Stimulated activated CD8-positive, alpha-beta memory T cell treated with anti-CD3 and anti-CD28 coated beads, Interleukin-7, amount 100 ng/mL, for 4 hours (primary cell): Measurements from ENCODE around the gene NEGR1.
A peak's percentile ranks its signal among the peaks of the same experiment; 100 is the strongest.
"Not testable (repeated sequence)": the region's sequence is repeated elsewhere in the genome, so short reads cannot be mapped to it uniquely, and the experiment has no call there.

Source experiments
- DNase-seq, 2 donors: peaks; one replicate each; pipeline ENCODE4 v3.0.0-alpha.2; 2020; ENCODE audit warnings: low read depth in 2 of 2

NEGR1 gene

DNA sequence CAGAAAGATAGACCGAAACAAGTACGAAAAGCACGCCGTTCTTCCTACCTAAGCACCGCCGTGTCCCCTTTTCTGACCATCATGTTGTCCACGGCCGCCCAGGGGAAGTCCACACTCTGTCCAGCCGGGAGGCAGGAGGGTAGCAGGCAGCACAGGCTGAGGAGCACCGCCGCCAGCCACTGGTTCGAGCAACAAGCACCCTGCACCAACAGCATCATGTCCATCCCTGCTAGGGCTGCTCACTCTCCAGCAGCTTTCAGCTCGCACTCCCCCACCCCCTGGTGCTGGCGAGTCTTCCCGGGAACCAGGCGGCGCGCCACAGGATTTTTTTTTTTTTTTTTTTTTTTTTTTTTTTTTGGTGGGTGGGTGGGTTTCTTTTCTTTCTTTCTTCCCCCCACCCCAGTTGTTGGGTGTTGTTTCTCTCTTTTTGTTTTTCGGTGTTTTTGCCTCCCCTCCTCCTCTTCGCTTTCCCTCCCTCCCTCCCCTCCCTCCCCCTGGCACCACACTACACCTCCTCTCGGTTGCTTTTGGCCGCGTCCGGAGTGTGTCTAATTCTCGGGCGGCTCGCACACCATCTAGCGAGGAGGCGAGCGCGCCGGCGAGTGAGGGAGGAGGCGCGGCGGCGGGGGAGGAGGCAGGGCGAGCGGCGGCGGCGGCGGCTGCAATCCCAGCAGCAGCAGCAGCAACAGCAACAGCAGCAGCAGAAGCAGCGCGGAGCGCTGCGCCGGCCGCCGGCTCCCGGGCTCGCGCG is at the start of gene NEGR1:
Gene NEGR1, minus strand, starts transcription at position 269 of the 751 bp plus-strand sequence.
- DNase-seq: peak in 1 of 2 donors; percentile 62

DNA sequence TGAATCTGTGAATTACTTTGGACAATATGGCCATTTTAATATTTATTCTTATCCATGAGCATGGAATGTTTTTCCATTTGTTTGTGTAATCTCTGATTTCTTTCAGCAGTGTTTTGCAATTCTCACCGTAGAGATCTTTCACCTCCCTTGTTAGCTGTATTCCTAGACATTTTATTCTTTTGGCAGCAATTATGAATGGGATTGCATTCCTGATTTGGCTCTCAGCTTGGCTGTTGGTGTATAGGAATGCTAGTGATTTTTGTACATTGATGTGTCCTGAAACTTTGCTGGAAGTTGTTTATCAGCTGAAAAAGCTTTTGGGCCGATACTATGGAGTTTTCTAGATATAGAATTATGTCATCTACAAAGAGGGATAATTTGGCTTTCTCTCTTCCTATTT is 44.2 kb upstream of the NEGR1 start:
- no peak for DNase-seq

DNA sequence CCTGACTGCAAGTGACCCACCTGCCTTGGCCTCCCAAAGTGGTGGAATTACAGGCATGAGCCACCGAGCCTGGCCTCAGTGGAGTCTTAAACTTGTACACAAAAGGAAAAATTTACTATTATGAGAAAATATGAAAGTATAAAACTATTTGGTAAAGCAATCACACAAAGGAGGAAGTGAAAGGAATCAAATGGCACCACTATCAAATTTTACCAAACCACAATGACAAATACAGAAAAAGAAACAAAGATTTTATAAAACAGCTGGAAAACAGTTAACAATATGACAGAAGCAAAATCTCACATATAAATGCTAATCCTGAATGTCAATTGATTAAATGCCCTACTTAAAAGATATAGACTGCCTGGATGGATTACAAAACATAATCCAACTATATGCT is 42.1 kb upstream of the NEGR1 start:
- DNase-seq: no peak

DNA sequence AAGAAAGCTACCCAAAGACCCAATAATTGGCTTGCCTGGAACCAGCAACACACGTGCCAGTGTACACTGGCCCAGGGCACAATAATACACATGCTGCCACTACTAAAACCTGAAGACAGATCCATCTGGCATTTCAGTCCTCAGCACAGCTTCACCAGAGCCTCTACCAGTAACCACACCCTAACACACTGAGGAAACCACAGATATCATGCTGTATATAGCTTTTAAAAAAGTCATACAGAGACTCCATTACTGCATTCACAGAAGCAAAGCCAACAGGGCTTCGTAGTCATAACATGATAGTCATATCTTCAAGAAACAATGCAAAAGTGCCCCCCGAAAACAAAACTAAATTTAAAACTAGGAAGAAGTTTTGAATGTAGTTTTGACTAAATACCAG is 40.6 kb upstream of the NEGR1 start:
- no peak for DNase-seq

DNA sequence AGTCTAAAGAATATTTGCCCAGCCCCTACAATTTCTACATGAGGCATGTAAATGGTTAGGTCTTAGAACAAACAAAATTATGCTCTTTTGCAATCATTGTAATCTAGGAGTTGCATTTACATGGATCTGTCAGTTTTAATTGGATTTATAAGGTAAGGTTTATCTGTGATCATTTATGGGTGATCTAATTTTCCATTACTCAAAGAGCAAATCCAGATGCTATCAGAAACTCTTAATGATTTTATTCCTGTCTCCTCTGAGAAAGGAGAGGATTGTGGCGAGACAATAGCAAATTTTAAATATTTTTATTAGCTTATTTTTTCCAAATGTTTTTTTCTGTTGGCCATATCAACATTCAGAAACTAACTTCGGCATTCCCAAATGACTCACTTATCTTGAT is 14.2 kb upstream of the NEGR1 start:
- DNase-seq: no peak

DNA sequence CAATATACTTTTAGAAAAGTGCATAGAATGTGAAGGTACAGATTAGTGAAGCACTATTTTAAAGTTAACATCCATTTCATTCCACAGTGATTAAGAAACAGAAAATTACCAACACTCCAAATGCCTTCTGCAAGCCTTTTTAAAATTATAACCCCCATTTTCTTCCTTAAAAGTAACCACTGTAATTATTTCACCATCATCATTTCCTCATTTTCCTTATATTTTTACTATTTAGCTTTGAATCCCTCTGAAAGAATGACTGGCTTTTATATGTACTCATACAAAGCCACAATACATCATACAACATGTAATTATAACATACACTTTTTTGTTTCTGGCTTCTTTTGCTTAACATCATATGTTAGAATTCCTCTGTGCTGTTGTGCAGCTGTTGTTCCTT is 6.5 kb upstream of the NEGR1 start:
- no peak for DNase-seq

DNA sequence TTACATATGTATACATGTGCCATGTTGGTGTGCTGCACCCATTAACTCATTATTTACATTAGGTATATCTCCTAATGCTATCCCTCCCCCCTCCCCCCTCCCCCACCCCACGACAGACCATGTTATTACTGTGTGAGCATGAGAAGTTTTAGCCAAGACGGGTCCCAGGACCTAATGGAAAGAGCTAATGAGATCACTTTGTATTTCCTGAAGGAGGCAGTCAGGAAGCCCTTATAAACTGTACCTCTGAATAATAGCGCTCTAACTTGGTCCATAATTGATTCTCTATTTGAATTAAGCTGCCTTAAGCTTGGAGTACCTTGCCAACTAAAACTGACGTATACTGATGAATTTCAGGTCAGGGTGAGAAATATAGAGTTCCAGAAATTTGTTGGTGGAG is 4.1 kb upstream of the NEGR1 start:
- no peak for DNase-seq

DNA sequence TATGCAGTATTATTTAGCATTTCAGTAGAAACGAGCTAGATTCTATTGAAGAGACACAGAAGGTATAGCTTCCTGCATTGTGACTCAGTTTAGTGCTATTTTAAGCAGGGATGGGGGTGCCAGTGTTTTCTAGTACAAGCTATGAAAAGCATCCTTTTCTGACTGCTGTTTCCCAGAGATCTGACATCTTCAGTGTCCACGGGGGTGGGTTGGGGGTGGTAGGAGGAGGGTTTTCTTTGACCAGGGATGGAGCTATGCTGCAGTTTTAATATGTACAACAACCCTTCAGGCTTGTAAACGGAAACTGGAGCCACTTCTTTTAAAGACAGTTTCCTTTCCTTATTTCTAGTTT is 2.7 kb upstream of the NEGR1 start:
- no peak for DNase-seq

DNA sequence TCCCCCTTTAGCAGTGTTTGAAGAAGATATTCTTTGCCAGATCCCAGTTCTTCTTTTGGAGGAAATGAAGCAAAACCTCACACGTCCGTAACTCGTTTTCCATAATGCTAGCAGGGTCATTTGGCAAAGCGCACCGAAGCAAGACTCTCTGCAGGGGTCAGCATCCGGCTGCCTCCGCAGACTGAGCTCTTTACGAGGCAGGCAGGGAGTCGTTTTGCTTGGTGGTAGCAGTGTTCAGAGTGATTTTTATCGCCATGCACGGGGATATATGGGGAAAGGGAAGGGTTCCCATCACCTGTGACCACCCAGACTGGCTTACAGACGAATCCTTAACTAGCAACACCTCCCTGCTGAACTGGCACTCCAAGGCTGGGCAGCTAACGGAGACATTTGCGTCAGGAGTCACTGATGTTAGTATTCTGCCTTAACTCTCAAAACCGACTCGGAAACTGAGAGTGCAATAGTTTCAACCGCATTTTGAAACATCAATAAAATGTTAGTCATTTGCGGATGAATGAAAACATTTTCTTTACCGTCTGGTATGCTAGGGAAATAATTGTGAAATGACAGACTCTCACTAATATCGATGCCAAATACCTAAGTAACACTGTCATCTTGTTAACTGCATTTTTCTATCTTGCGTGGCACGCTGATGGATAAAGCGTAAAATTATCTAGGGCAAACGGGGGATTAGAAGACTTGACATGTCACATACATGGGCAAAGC is 2.2 kb upstream of the NEGR1 start:
- DNase-seq: no peak

DNA sequence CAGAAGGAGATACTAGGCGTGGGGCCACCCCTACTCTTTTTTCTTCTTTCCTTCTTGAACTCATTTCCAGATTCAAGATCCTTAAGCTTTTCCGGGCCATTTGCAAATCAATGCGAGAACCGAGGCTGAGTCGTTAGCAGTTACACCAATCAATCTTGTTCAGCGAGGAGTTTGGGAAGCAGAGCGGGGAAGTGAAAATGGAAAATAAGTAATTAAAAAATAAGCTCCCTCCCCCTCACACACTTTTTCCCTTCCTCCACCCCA is 1.7 kb upstream of the NEGR1 start:
- DNase-seq: no peak

DNA sequence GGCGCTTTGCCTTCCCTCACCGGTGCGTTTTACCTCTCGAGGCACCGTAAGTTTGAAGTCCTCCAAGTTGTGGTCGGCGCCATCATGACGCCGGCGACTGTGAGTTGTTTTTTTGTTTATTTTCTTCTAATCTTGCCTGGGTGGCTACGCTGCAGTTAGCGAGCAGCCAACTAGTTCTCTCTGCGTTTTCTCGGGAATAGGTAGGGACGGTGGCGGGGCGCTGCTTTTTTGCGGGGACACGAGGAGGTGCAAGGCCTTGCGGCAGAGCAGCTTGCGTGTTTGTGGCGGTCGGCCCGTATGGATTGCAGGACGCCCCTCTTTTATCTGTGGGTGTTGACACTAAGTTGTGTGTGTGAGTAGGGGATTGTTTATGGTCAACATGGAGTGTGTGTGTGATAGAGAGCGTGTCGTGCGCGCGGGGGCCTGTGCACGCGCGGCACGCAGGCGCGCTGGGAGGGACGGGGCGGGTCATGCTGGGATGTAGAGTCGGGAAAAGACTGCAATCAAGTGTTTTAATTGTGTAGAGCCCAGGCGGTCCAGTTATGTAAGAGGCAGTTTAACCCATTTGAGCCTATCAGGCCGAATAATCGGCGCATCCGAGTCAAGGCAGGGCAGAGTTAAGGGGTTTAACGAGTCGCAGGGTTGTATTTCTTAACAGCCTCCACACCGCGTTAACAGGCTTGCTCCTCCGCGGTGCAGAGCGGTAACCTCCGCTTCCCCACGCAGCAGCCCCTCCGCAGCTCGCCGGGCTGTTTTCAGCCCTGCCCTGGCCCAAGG is 1.2 kb upstream of the NEGR1 start:
- DNase-seq: no peak

DNA sequence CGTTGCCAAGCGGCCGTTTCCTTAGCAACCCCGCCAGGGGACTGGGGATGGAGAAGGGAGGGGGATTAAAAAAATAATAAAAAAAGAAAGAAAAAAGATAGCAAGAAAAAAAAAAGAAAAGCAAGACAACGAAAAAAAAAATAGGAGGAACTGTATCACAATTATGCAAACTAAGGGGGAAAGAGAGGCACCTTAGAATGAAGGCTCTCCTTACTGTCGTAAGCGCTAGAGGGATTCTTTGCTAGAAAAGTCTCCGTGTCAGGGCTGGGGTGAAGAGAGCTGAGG is 625 bp upstream of the NEGR1 start:
- no peak for DNase-seq

DNA sequence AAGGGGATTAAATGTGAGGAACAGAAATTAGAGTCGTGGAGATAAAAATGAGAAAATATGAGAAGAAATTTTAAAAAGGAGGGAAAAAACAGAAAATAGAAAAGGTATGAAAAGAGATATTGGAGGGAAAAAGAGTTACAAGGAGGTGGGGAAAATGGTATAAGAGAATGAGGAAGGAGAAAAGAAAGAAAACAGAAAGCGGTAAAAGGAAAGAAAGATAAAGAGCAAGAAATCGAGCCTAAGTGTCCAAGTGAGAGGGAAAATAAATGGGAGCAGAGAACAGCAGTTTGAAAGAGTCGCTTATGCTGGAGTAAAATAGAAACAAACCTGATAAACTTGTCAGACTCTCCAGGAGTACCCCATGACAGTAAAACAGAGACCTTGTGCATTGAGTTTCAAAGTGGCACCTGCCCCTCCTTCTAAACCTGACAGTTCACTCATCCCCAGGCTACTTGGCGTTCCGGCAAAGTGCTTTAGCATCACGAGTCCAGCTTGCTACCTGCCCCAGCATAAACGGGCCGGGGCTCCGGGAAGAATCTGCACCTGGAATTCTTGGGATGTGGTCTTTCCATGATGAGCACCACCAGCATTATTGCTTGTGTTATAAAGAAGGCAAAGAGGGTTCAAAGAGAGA is 585 bp downstream of the NEGR1 start:
- no peak for DNase-seq

DNA sequence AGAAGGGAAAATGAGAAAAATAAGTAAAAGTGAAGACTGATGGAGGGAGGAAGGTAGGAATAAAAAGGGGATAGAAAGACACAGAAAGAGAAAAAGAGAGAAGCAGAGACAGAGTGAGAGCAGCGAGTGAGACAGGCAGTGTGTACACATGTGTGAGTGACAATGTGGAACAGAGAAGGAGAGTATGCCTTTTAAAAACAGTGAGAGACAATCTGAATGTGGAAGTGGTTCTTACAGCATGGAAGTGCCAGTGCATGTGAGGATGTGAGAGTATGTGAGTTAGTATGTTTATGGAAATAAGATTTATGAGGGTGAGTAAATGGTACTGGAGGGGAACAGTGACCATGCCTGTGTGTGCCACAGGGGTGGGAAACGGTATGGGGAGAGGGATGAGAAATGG is 1.2 kb downstream of the NEGR1 start:
- no peak for DNase-seq

DNA sequence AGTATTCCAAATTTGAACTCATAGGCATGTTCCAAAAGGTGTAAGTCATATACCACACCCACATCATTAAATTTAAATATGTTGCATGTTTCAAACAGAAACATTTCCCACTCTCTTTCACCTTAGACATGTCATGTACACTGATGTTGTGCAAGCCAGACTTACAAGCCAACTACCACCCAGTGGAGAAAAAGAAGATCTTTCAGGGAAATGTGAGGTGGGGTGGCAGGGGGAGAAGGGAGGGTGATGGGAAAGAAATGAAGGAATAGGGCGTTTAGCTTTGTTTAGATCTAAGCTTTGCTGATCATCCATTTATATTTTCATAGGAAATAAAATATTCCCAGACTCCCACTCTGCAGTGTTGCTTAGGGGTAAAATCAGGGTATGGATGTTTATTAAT is 1.6 kb downstream of the NEGR1 start:
- no peak for DNase-seq

DNA sequence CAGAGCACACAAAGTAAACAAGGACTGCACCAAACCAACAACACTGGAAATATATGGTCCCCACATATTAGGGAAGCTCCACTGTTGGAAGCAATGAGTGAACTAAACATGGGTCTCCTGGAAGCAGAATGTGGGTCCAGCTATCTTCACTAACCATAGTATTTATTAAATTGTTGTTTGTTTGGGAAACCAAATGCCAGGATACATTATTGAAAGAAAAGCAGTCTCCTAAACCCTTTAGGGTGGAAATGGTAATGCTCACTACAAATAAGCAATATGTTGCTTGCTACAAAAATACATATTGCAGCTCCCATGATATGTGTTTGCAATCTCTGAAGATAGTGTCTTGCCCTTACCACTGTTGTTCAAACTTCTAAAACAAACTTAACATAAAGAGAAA is 2.2 kb downstream of the NEGR1 start:
- DNase-seq: no peak

DNA sequence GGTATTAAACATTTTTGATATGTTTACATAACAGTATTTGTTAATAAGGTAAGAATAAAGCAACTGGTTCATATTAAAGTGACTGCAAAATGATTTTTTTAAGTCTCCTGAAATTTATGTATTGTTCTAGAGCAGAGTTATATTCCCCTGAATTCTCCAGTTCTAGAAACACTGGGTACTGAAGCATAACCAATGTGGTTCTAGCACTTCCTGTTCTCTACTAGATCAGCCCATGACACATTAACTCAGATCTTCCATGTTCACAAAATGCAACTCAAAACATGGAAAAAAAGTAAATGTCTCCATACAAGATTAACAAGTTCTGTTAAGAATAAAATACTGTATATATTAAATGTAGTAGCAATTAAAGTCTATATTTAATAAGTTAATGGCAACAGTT is 3.9 kb downstream of the NEGR1 start:
- no peak for DNase-seq

DNA sequence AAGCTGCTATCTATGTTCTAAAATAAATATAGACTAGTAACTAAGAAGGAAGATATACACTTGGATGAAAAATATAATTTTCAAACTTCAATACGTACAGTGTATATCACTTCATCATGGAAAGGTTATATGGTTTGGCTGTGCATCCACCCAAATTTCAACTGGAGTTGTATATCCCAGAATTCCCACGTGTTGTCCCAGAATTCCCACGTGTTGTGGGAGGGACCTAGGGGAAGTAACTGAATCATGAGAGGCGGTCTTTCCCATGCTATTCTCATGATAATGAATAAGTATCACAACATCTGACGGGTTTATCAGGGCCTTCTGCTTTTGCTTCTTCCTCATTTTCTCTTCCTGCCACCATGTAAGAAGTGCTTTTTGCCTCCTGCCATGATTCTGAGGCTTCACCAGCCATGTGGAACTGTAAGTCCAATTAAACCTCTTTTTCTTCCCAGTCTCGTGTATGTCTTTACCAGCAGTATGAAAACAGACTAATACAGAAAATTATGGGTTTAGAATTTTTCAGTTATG is 10.7 kb downstream of the NEGR1 start:
- DNase-seq: no peak

DNA sequence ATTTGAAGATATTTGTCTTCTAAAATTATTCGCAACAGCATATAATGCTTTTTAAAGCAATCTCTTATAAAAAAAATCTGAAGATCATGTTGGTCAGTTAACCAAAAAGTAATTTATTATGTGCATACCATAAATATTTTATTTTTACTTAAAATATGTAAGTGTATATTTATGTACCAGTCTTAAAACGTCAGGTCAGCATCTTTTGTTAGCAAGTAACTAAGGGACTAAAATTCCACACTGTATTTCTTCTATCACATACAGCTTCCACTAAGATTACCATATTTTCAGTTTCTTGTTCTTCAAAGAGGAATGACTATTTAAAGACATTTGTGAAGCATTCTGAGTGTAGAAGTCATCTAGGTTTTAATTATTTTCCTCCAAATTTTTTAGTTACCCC is 19.6 kb downstream of the NEGR1 start:
- DNase-seq: no peak

DNA sequence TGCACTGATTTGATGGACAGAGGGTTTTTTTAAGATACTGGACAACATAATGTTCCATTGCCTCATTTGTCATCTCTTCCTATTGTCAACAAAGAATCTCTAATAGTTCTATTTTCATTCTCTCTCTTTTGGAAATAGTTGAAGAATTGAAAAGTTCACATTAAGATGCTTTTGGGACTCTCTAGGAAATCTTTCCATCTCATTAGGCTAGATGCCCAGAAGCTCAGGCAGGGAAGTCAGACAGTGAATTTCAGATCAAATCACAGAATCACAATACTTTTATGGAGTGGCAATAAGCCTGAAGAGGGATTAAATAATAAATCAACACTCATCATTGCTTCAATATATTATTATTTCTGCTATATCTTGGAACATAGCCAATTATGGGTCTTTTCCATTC is 29.2 kb downstream of the NEGR1 start:
- no peak for DNase-seq

DNA sequence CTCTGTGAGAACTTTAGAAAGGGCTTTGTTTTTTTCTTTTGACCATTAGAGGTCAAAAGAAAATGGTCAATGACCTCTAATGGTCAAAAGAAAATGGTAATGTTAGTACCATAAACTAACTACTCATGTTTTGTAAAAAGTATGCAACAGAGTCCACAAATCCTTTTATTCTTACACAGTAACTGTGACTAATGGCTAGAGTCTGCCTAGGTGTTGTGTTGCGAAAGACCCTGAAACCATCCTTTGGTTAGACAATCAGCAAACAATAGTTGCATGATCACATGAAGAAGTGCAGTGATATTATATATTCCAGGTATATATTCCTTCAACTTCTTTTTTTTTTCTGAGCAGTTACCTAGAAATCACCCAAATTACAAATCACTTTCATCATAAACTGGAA is 40.9 kb downstream of the NEGR1 start:
- no peak for DNase-seq

DNA sequence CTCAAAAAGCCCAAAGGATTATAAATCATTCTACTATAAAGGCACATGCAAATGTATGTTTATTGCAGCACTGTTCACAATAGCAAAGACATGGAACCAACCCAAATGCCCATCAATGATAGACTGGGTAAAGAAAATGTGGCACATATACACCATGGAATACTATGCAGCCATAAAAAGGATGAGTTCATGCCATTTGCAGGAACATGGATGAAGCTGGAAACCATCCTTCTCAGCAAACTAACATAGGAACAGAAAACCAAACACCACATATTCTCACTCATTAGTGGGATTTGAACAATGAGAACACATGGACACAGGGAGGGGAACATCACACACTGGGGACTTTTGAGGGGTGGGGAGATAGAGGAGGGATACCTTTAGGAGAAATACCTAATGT is 46.4 kb downstream of the NEGR1 start:
- DNase-seq: not testable (repeated sequence)

DNA sequence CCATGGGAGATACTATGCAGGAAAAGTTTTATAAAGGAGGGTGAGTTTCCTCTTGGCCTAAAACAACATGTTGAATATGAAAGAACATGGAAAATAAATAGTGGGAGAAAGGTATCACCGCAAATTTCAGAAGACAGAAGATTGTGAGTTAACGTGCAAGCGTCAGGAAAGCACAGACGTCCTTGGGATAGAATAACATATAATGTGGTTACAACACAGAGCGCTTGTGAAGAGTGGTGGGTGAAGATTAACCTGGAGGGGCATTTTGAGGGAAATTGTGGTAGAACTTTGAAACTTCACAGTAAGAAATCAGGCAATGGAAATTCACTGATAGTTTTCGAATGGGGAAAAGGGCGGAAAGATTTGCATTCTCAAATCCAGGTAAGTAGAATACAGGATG is 47.3 kb downstream of the NEGR1 start:
- no peak for DNase-seq
